Measurements from ENCODE around the gene SUCO. TPM values are rescaled to one million over a fixed set of nuclear protein-coding genes. Genes with fewer than 3 reads are reported as not detected.

Gene SUCO
- total and polyA plus RNA-seq, 2 donors (not counting 3 experiments of a cell fraction or from before 2014, with no cell fraction given) = 5.1 to 27.2 TPM

- BruUV-seq (replicated peaks) = no TSS peak
- CTCF ChIA-PET = no interaction called here
- intact Hi-C loops (cut with micrococcal nuclease) = no loop called here
These were observed 18.3 kb downstream of the SUCO start for GRCh38 chr1:172551279-172551678.

More at GRCh38 chr1:172551279-172551678, 18.3 kb downstream of the SUCO start:
- Histone ChIP-seq H3K4me1 (ENCODE audit: control insufficient read depth, extremely low read depth, insufficient read depth, low read length) (peaks cover 22% of the 10 kb centered on the region), H3K36me3 (ENCODE audit: control insufficient read depth in 2 of 2, extremely low read depth in 1 of 2, insufficient read depth in 2 of 2, low read length in 2 of 2) (no peaks in the 10 kb centered on the region), H3K9ac (replicated peaks; ENCODE audit: extremely low read depth, insufficient read depth, low read length) (no peak overlapping the region), H2AFZ (ENCODE audit: low read depth, low read length) (no peak overlapping the region), H3K27ac (ENCODE audit: insufficient read depth, low read depth, low read length) (no peak overlapping the region), H3K9me3 (replicated peaks; ENCODE audit: control insufficient read depth, insufficient read depth, low read length) (no peaks in the 10 kb centered on the region), H3K79me2 (ENCODE audit: control insufficient read depth, insufficient read depth, low read length) (peaks cover 59% of the 10 kb centered on the region), H4K20me1 (replicated peaks; ENCODE audit: control insufficient read depth, extremely low read depth, insufficient read depth, low read length) (peaks cover 3% of the 10 kb centered on the region), H3K27me3 (ENCODE audit: control insufficient read depth in 2 of 2, insufficient read depth in 2 of 2, low read length in 2 of 2) (no peaks in the 10 kb centered on the region), H3K9me1 (replicated peaks; ENCODE audit: control insufficient read depth, extremely low read depth, insufficient read depth, low read length) (no peaks in the 10 kb centered on the region), H3K4me3 (replicated peaks in 1 of 3; ENCODE audit: insufficient read depth in 1 of 3, low read depth in 1 of 3, low read length in 3 of 3) (no peak overlapping the region), H3K4me2 (ENCODE audit: insufficient read depth, low read length) (no peak overlapping the region)
- dilution Hi-C loops (cut with MboI; ENCODE audit: extremely low pct_ligation_motif_present, low sequenced_read_pairs) = no loop called here
- TF ChIP-seq JUN (IDR thresholded peaks at IDR 0.05; ENCODE audit: borderline replicate concordance, insufficient read depth, insufficient read length, low read depth) (no peak), GATA2 (IDR thresholded peaks at IDR 0.05; ENCODE audit: insufficient read depth, insufficient read length, low read depth, low read length) (no peak), MAX (IDR thresholded peaks at IDR 0.05; ENCODE audit: insufficient read depth, insufficient read length) (no peak), POLR2AphosphoS5 (IDR thresholded peaks at IDR 0.05; ENCODE audit: insufficient read depth, low read depth, low read length) (no peak), MYC (IDR thresholded peaks at IDR 0.05; ENCODE audit: low read depth, low read length) (no peak), CTCF (IDR thresholded peaks at IDR 0.05; ENCODE audit: extremely low read depth in 1 of 2, insufficient read depth in 1 of 2, low read depth in 1 of 2, low read length in 2 of 2) (no peak), EZH2 (IDR thresholded peaks at IDR 0.05; ENCODE audit: borderline replicate concordance, low read depth, low read length, severe bottlenecking) (no peak), FOS (IDR thresholded peaks at IDR 0.05; ENCODE audit: borderline replicate concordance, insufficient read depth, low read length) (no peak), POLR2A (IDR thresholded peaks at IDR 0.05; ENCODE audit: low read depth, low read length) (no peak)
- POLR2A ChIA-PET = no interaction called here
- no peak for DNase-seq (ENCODE audit: low read depth, low spot score)
- no peak for FAIRE-seq
